ENCODE measurements around the gene RABEP1.

Gene RABEP1

GRCh38 chr17:5380491-5381135 is 98.5 kb downstream of the RABEP1 start:
- Histone ChIP-seq H3K27ac (replicated peaks; ENCODE audit: low read length) (no peak overlapping the region), H3K9ac (ENCODE audit: low read depth, low read length, poor library complexity) (no peak overlapping the region), H3K36me3 (replicated peaks in 1 of 2; ENCODE audit: control insufficient read depth in 2 of 2, insufficient read depth in 2 of 2, low read length in 2 of 2) (peaks cover 50 to 99% of the 10 kb centered on the region in 2 donors), H2BK12ac (ENCODE audit: low read length) (no peak overlapping the region), H3K23ac (ENCODE audit: low read depth, low read length, poor library complexity) (no peak overlapping the region), H2BK15ac (ENCODE audit: low read length) (no peak overlapping the region), H3K79me1 (ENCODE audit: low read depth, low read length) (no peaks in the 10 kb centered on the region), H3K4ac (ENCODE audit: low read length) (no peak overlapping the region), H3K4me1 (ENCODE audit: control insufficient read depth in 2 of 2, insufficient read depth in 1 of 2, low read depth in 1 of 2, low read length in 2 of 2) (no peaks in the 10 kb centered on the region), H4K91ac (ENCODE audit: low read depth, low read length, poor library complexity) (no peak overlapping the region), H3K14ac (ENCODE audit: low read length) (no peak overlapping the region), H3K18ac (ENCODE audit: low read length) (no peak overlapping the region), H2BK120ac (ENCODE audit: low read depth, low read length) (no peak overlapping the region), H3K9me3 (replicated peaks in 1 of 2; ENCODE audit: control insufficient read depth in 2 of 2, insufficient read depth in 1 of 2, low read depth in 1 of 2, low read length in 2 of 2) (no peaks in the 10 kb centered on the region), H2AK5ac (ENCODE audit: low read depth, low read length) (no peak overlapping the region), H4K8ac (ENCODE audit: low read depth, low read length) (no peak overlapping the region), H2AFZ (ENCODE audit: low read length) (no peak overlapping the region), H3K4me3 (ENCODE audit: low read length in 2 of 2) (no peak overlapping the region), H3K4me2 (ENCODE audit: insufficient read depth, low read length, poor library complexity, severe bottlenecking) (no peak overlapping the region), H2BK5ac (ENCODE audit: low read length) (no peak overlapping the region), H3K27me3 (ENCODE audit: control insufficient read depth in 3 of 3, insufficient read depth in 3 of 3, low read depth in 1 of 3, low read length in 3 of 3) (no peaks in the 10 kb centered on the region)
- no CpG with 5 or more reads among the region's 7 CpGs for WGBS, 2 donors (ENCODE audit: extremely low coverage in 2 of 2, insufficient read length in 2 of 2, insufficient replicate concordance in 1 of 2)
- no peak for DNase-seq (ENCODE audit: low spot score)

- Histone ChIP-seq H3K36me3 (replicated peaks in 1 of 2; ENCODE audit: control insufficient read depth in 2 of 2, insufficient read depth in 2 of 2, low read length in 2 of 2) (peaks cover 49 to 100% of the 10 kb centered on the region in 2 donors), H3K27me3 (ENCODE audit: control insufficient read depth in 3 of 3, insufficient read depth in 3 of 3, low read depth in 1 of 3, low read length in 3 of 3) (no peaks in the 10 kb centered on the region), H3K4me2 (ENCODE audit: insufficient read depth, low read length, poor library complexity, severe bottlenecking) (no peak overlapping the region), H3K9ac (ENCODE audit: low read depth, low read length, poor library complexity) (no peak overlapping the region), H2AK5ac (ENCODE audit: low read depth, low read length) (no peak overlapping the region), H3K4ac (ENCODE audit: low read length) (no peak overlapping the region), H2BK120ac (ENCODE audit: low read depth, low read length) (no peak overlapping the region), H2AFZ (ENCODE audit: low read length) (no peak overlapping the region), H4K8ac (ENCODE audit: low read depth, low read length) (no peak overlapping the region), H2BK15ac (ENCODE audit: low read length) (no peak overlapping the region), H2BK5ac (ENCODE audit: low read length) (no peak overlapping the region), H2BK12ac (ENCODE audit: low read length) (no peak overlapping the region), H3K79me1 (ENCODE audit: low read depth, low read length) (no peaks in the 10 kb centered on the region), H3K18ac (ENCODE audit: low read length) (no peak overlapping the region), H3K14ac (ENCODE audit: low read length) (no peak overlapping the region), H4K91ac (ENCODE audit: low read depth, low read length, poor library complexity) (no peak overlapping the region), H3K4me3 (ENCODE audit: low read length in 2 of 2) (no peak overlapping the region), H3K4me1 (ENCODE audit: control insufficient read depth in 2 of 2, insufficient read depth in 1 of 2, low read depth in 1 of 2, low read length in 2 of 2) (no peaks in the 10 kb centered on the region), H3K23ac (ENCODE audit: low read depth, low read length, poor library complexity) (no peak overlapping the region), H3K9me3 (replicated peaks in 1 of 2; ENCODE audit: control insufficient read depth in 2 of 2, insufficient read depth in 1 of 2, low read depth in 1 of 2, low read length in 2 of 2) (no peaks in the 10 kb centered on the region), H3K27ac (replicated peaks; ENCODE audit: low read length) (no peak overlapping the region)
- no peak for DNase-seq (ENCODE audit: low spot score)
- no CpG with 5 or more reads among the region's 4 CpGs for WGBS, 2 donors (ENCODE audit: extremely low coverage in 2 of 2, insufficient read length in 2 of 2, insufficient replicate concordance in 1 of 2)
Observed at GRCh38 chr17:5381542-5381941, 99.5 kb downstream of the RABEP1 start.

GRCh38 chr17:5391678-5392077 is 109.6 kb downstream of the RABEP1 start:
- Histone ChIP-seq H3K4me1 (ENCODE audit: control insufficient read depth in 2 of 2, insufficient read depth in 1 of 2, low read depth in 1 of 2, low read length in 2 of 2) (no peaks in the 10 kb centered on the region), H3K36me3 (replicated peaks in 1 of 2; ENCODE audit: control insufficient read depth in 2 of 2, insufficient read depth in 2 of 2, low read length in 2 of 2) (peaks cover 44 to 96% of the 10 kb centered on the region in 2 donors), H2BK15ac (ENCODE audit: low read length) (no peak overlapping the region), H3K4me2 (ENCODE audit: insufficient read depth, low read length, poor library complexity, severe bottlenecking) (no peak overlapping the region), H3K27ac (replicated peaks; ENCODE audit: low read length) (no peak overlapping the region), H3K9ac (ENCODE audit: low read depth, low read length, poor library complexity) (no peak overlapping the region), H3K9me3 (replicated peaks in 1 of 2; ENCODE audit: control insufficient read depth in 2 of 2, insufficient read depth in 1 of 2, low read depth in 1 of 2, low read length in 2 of 2) (no peaks in the 10 kb centered on the region), H3K79me1 (ENCODE audit: low read depth, low read length) (no peaks in the 10 kb centered on the region), H2BK120ac (ENCODE audit: low read depth, low read length) (no peak overlapping the region), H4K91ac (ENCODE audit: low read depth, low read length, poor library complexity) (no peak overlapping the region), H3K4me3 (ENCODE audit: low read length in 2 of 2) (no peak overlapping the region), H2AK5ac (ENCODE audit: low read depth, low read length) (no peak overlapping the region), H3K27me3 (ENCODE audit: control insufficient read depth in 3 of 3, insufficient read depth in 3 of 3, low read depth in 1 of 3, low read length in 3 of 3) (no peaks in the 10 kb centered on the region), H4K8ac (ENCODE audit: low read depth, low read length) (no peak overlapping the region), H2BK12ac (ENCODE audit: low read length) (no peak overlapping the region), H2AFZ (ENCODE audit: low read length) (no peak overlapping the region), H3K18ac (ENCODE audit: low read length) (no peak overlapping the region), H3K23ac (ENCODE audit: low read depth, low read length, poor library complexity) (no peak overlapping the region), H3K14ac (ENCODE audit: low read length) (no peak overlapping the region), H2BK5ac (ENCODE audit: low read length) (no peak overlapping the region), H3K4ac (ENCODE audit: low read length) (no peak overlapping the region)
- no CpG with 5 or more reads among the region's 5 CpGs for WGBS, 2 donors (ENCODE audit: extremely low coverage in 2 of 2, insufficient read length in 2 of 2, insufficient replicate concordance in 1 of 2)
- no peak for DNase-seq (ENCODE audit: low spot score)

- Histone ChIP-seq H3K9me3 (replicated peaks in 1 of 2; ENCODE audit: control insufficient read depth in 2 of 2, insufficient read depth in 1 of 2, low read depth in 1 of 2, low read length in 2 of 2) (no peaks in the 10 kb centered on the region), H3K79me1 (ENCODE audit: low read depth, low read length) (no peaks in the 10 kb centered on the region), H2BK120ac (ENCODE audit: low read depth, low read length) (no peak overlapping the region), H2AFZ (ENCODE audit: low read length) (no peak overlapping the region), H3K4me3 (ENCODE audit: low read length in 2 of 2) (no peak overlapping the region), H3K27me3 (ENCODE audit: control insufficient read depth in 3 of 3, insufficient read depth in 3 of 3, low read depth in 1 of 3, low read length in 3 of 3) (no peaks in the 10 kb centered on the region), H2AK5ac (ENCODE audit: low read depth, low read length) (no peak overlapping the region), H2BK12ac (ENCODE audit: low read length) (no peak overlapping the region), H4K91ac (ENCODE audit: low read depth, low read length, poor library complexity) (no peak overlapping the region), H3K23ac (ENCODE audit: low read depth, low read length, poor library complexity) (no peak overlapping the region), H4K8ac (ENCODE audit: low read depth, low read length) (no peak overlapping the region), H3K18ac (ENCODE audit: low read length) (no peak overlapping the region), H3K4me2 (ENCODE audit: insufficient read depth, low read length, poor library complexity, severe bottlenecking) (no peak overlapping the region), H3K36me3 (replicated peaks in 1 of 2; ENCODE audit: control insufficient read depth in 2 of 2, insufficient read depth in 2 of 2, low read length in 2 of 2) (peaks cover 25 to 93% of the 10 kb centered on the region in 2 donors), H3K27ac (replicated peaks; ENCODE audit: low read length) (no peak overlapping the region), H3K4me1 (ENCODE audit: control insufficient read depth in 2 of 2, insufficient read depth in 1 of 2, low read depth in 1 of 2, low read length in 2 of 2) (no peaks in the 10 kb centered on the region), H2BK15ac (ENCODE audit: low read length) (no peak overlapping the region), H3K9ac (ENCODE audit: low read depth, low read length, poor library complexity) (no peak overlapping the region), H2BK5ac (ENCODE audit: low read length) (no peak overlapping the region), H3K14ac (ENCODE audit: low read length) (no peak overlapping the region), H3K4ac (ENCODE audit: low read length) (no peak overlapping the region)
- WGBS, 2 donors (ENCODE audit: extremely low coverage in 2 of 2, insufficient read length in 2 of 2, insufficient replicate concordance in 1 of 2): no CpG with 5 or more reads among the region's 2 CpGs
- no peak for DNase-seq (ENCODE audit: low spot score)
Observed at GRCh38 chr17:5396612-5397011, 114.5 kb downstream of the RABEP1 start.

Measured in neuronal stem cell (in vitro differentiated cells).